Measurements from ENCODE around the gene KIF11.

Gene KIF11

DNA sequence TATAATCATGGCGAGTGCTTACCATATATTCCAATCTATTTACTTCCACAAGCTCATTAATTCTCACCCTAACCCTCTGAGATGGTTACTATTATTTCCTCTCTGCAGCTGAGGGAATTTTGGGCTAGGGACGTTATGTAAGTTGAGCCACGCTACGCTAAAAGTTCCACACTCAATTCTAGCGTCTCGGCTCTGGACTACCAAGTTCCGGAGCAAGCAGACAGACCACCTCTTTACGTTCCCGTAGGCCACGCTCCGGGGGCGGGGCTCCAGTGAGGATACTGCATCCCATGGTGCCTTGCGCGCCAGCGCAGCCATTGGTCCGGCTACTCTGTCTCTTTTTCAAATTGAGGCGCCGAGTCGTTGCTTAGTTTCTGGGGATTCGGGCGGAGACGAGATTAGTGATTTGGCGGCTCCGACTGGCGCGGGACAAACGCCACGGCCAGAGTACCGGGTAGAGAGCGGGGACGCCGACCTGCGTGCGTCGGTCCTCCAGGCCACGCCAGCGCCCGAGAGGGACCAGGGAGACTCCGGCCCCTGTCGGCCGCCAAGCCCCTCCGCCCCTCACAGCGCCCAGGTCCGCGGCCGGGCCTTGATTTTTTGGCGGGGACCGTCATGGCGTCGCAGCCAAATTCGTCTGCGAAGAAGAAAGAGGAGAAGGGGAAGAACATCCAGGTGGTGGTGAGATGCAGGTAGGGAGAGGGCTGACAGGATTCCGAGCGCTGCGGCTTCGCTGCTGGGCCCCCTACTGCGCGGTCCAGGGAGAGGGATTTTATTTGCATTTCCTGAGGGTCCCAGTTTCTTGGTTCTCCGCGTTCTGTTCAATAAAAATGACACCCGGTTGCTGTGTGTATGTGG lies at the start of gene KIF11:
Gene KIF11, plus strand, starts transcription at position 370 of the 858 bp plus-strand sequence. Its CDS starts 246 bp downstream, at position 616.
- Histone ChIP-seq H3K9me3 (no peaks in the 10 kb centered on the region), H3K36me3 (no peaks in the 10 kb centered on the region), H3K27me3 (no peaks in the 10 kb centered on the region), H3K4me1 (peaks cover 0 to 18% (median 10%) of the 10 kb centered on the region in 4 donors), H3K27ac (peak within 1 kb of the TSS; percentile 90 to 92), H3K4me3 (peak within 1 kb of the TSS; percentile 60 to 65)
- intact Hi-C loops (cut with DNase I; ENCODE audit: low total_unique reads): loop anchor here (5.0 to 10.0 kb wide), 2 partner anchors 102 to 254 kb away; partner anchors contain the start of gene EXOC6
- TF ChIP-seq, protein P1, sequence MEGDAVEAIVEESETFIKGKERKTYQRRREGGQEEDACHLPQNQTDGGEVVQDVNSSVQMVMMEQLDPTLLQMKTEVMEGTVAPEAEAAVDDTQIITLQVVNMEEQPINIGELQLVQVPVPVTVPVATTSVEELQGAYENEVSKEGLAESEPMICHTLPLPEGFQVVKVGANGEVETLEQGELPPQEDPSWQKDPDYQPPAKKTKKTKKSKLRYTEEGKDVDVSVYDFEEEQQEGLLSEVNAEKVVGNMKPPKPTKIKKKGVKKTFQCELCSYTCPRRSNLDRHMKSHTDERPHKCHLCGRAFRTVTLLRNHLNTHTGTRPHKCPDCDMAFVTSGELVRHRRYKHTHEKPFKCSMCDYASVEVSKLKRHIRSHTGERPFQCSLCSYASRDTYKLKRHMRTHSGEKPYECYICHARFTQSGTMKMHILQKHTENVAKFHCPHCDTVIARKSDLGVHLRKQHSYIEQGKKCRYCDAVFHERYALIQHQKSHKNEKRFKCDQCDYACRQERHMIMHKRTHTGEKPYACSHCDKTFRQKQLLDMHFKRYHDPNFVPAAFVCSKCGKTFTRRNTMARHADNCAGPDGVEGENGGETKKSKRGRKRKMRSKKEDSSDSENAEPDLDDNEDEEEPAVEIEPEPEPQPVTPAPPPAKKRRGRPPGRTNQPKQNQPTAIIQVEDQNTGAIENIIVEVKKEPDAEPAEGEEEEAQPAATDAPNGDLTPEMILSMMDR (IDR thresholded peaks at IDR 0.05): no peak
- peak; percentile 99 for DNase-seq

DNA sequence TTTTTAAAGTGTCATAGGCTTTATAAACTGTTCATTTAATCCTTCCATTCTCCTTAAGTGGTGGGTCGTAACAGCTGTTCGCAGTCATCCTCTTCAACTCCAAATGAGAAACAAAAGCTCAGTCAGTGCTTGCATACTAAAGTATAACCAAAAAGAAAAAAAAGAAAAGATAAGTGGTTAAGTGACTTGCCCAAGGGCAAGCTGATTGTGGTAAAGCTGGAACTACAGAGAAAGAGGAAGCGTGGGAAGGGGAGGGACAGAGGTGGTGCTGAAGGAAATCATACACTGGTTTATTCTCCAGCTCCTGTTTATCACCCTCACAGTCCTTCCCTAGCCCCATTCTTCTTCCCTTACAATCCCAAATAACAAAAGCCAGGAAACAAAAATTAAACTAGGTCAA lies 48.6 kb upstream of the KIF11 start:
- no peaks in the 10 kb centered on the region for H3K4me1 ChIP-seq
- no peaks in the 10 kb centered on the region for H3K27me3 ChIP-seq
- H3K27ac ChIP-seq: no peak overlapping the region
- H3K9me3 ChIP-seq: no peaks in the 10 kb centered on the region
- H3K36me3 ChIP-seq: peaks cover 0 to 7% (median 6%) of the 10 kb centered on the region in 3 donors
- intact Hi-C loops (cut with DNase I; ENCODE audit: low total_unique reads): no loop called here
- no peak for DNase-seq
- TF ChIP-seq, protein P1 (IDR thresholded peaks at IDR 0.05): no peak
- H3K4me3 ChIP-seq: no peak overlapping the region

DNA sequence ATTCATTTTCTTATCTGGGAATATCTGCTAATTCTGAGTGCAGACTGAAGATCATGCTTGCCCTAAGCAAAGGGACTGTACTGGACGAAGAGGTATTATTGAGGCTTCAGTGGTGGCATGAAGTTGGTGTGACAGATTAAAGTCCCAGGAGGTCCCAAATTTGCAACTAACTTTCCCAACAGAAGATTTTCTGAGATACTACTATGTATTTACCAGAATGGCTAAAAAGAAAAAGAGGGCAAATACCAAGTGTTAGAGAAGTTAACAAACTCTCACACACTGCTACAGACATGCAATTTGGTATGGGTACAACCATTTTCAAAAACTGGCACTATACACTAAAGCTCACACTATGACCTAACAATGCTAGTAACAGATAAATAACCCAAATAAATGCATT lies 47.4 kb upstream of the KIF11 start:
- peaks cover 0 to 9% (median 6%) of the 10 kb centered on the region in 3 donors for H3K36me3 ChIP-seq
- H3K4me3 ChIP-seq: no peak overlapping the region
- no peak overlapping the region for H3K27ac ChIP-seq
- no peak for DNase-seq
- H3K4me1 ChIP-seq: no peaks in the 10 kb centered on the region
- H3K27me3 ChIP-seq: no peaks in the 10 kb centered on the region
- TF ChIP-seq, protein P1 (IDR thresholded peaks at IDR 0.05): no peak
- H3K9me3 ChIP-seq: no peaks in the 10 kb centered on the region
- intact Hi-C loops (cut with DNase I; ENCODE audit: low total_unique reads): no loop called here

DNA sequence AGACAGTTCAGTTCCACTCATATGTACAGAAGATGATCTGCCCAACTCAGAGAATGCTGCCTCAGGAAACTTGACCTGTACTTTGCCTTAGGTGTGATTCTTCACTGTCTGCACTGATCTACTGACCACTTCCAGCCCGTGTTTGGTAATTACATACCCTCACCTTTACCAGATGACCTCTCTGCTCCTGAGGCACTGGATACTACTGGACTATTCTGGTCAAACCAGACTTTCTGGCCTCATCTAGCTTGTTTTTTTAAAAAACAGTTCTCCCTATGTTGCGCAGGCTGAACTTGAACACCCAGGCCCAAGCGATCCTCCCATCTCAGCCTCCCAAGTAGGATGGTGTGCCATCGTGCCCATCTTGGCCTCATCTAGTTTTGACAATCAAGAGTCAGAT lies 45.3 kb upstream of the KIF11 start:
- intact Hi-C loops (cut with DNase I; ENCODE audit: low total_unique reads): no loop called here

DNA sequence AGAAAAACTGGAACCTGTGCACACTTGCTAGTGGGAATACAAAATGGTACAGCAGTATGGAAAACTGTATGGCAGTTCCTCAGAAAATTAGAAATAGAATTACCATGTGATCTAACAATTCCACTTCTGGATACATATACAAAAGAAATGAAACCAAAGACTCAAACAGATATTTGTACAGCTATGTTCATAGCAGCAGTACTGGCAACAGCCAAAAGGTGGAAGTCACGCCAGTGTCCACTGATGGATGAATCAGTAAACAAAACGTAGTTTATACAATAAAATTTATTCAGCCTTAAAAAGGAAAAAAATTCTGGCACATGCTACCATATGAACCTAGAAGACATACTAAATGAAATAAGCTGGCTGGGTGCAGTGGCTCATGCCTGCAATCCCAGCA lies 42.0 kb upstream of the KIF11 start:
- TF ChIP-seq, protein P1 (IDR thresholded peaks at IDR 0.05): no peak
- H3K9me3 ChIP-seq: peaks cover 0 to 9% (median 0%) of the 10 kb centered on the region in 3 donors
- H3K27ac ChIP-seq: no peak overlapping the region
- H3K27me3 ChIP-seq: no peaks in the 10 kb centered on the region
- H3K36me3 ChIP-seq: peaks cover 17 to 30% (median 29%) of the 10 kb centered on the region in 3 donors
- no peak overlapping the region for H3K4me3 ChIP-seq
- no peak for DNase-seq
- no peaks in the 10 kb centered on the region for H3K4me1 ChIP-seq
- intact Hi-C loops (cut with DNase I; ENCODE audit: low total_unique reads): no loop called here

More for the DNA sequence above, 45.3 kb upstream of the KIF11 start:
- H3K9me3 ChIP-seq: no peaks in the 10 kb centered on the region
- no peaks in the 10 kb centered on the region for H3K27me3 ChIP-seq
- peaks cover 0 to 11% (median 9%) of the 10 kb centered on the region in 3 donors for H3K36me3 ChIP-seq
- H3K4me1 ChIP-seq: no peaks in the 10 kb centered on the region
- TF ChIP-seq, protein P1 (IDR thresholded peaks at IDR 0.05): no peak
- DNase-seq: no peak
- H3K4me3 ChIP-seq: no peak overlapping the region
- no peak overlapping the region for H3K27ac ChIP-seq
